Stimulated activated CD4-positive, alpha-beta T cell treated with anti-CD3 and anti-CD28 coated beads, TNF-alpha, amount 100 ng/mL, for 1 hour (primary cell): ENCODE data around the gene POPDC2.

Experiments used
- DNase-seq, 3 donors: peaks; one replicate each; pipeline ENCODE4 v3.0.0-alpha.2; 2020; ENCODE audit warnings: low read depth in 3 of 3, low spot score in 1 of 3

The POPDC2 gene

GRCh38 chr3:119672776-119673175 lies 12.4 kb upstream of the POPDC2 start:
- DNase-seq, result no peak

- no peak for DNase-seq
Observed at GRCh38 chr3:119669906-119670570, 9.6 kb upstream of the POPDC2 start.

- DNase-seq, result no peak
Observed at GRCh38 chr3:119665954-119666559, 5.7 kb upstream of the POPDC2 start.

GRCh38 chr3:119664850-119665379 lies 4.5 kb upstream of the POPDC2 start:
- no peak for DNase-seq

GRCh38 chr3:119664370-119664769 lies 4.0 kb upstream of the POPDC2 start:
- no peak for DNase-seq

- DNase-seq, result no peak
Observed at GRCh38 chr3:119663885-119664284, 3.5 kb upstream of the POPDC2 start.

- no peak for DNase-seq
Observed at GRCh38 chr3:119662604-119663373, 2.4 kb upstream of the POPDC2 start.

GRCh38 chr3:119659606-119660291 lies 640 bp downstream of the POPDC2 start:
- DNase-seq, result no peak

GRCh38 chr3:119658994-119659393 lies 1.4 kb downstream of the POPDC2 start:
- no peak for DNase-seq

- no peak for DNase-seq
Observed at GRCh38 chr3:119657887-119658702, 2.3 kb downstream of the POPDC2 start.

GRCh38 chr3:119653876-119654275 lies 6.5 kb downstream of the POPDC2 start:
- DNase-seq, result no peak

- no peak for DNase-seq
Observed at GRCh38 chr3:119652306-119653033, 7.9 kb downstream of the POPDC2 start.

GRCh38 chr3:119649761-119650160 lies 10.6 kb downstream of the POPDC2 start:
- no peak for DNase-seq

- no peak for DNase-seq
Observed at GRCh38 chr3:119647843-119648575, 12.4 kb downstream of the POPDC2 start.

- DNase-seq, result no peak
Observed at GRCh38 chr3:119647171-119647570, 13.2 kb downstream of the POPDC2 start.

GRCh38 chr3:119645813-119646212 lies 14.6 kb downstream of the POPDC2 start:
- DNase-seq, result no peak

GRCh38 chr3:119644481-119644880 lies 15.9 kb downstream of the POPDC2 start:
- DNase-seq, result no peak

- DNase-seq, result no peak
Observed at GRCh38 chr3:119643528-119643927, 16.9 kb downstream of the POPDC2 start.

GRCh38 chr3:119642746-119643473 lies 17.5 kb downstream of the POPDC2 start:
- DNase-seq, result no peak
